PC-3 (cell line): ENCODE data around the gene ARHGAP22. TPM values are rescaled to one million over a fixed set of nuclear protein-coding genes. Genes with fewer than 3 reads are reported as not detected.

Experiments
- ATAC-seq: fragments of 200-7000 bp; cut with Tn5 transposase; 2 replicates; pipeline ENCODE4 v1.9.1; 2020; ENCODE audit warnings: mild to moderate bottlenecking, moderate library complexity
- BruUV-seq: library from RNA; stranded (reverse); fragments of 400-500 nt; replicated peaks from 2 replicates; lab custom pipeline; 2021; lab: Mats Ljungman, UMichigan
- CTCF ChIA-PET: fragments of 300-600 bp; sonication (Branson Sonifier 250); formaldehyde crosslinking; loops from one replicate; lab custom pipeline; 2022; ENCODE audit warnings: antibody characterized with exemption; lab: Charles Lee
- POLR2A ChIA-PET: fragments of 300-600 bp; sonication (Branson Sonifier 250); formaldehyde crosslinking; loops from one replicate; lab custom pipeline; 2022; ENCODE audit warnings: antibody characterized with exemption; ENCODE audit not compliant: unreplicated experiment; lab: Charles Lee
- DNase-seq: peaks from one replicate; pipeline ENCODE4 v3.0.0-alpha.2; 2015
- H2AFZ ChIP-seq: fragments of 300-600 bp; sonication (generic); 2 replicates; pipeline ENCODE4 v1.6.0; 2016; ENCODE audit warnings: antibody characterized with exemption, low read length
- H3F3A ChIP-seq: fragments of 300-600 bp; sonication (generic); one replicate; pipeline ENCODE4 v1.6.0; 2017; ENCODE audit warnings: antibody characterized with exemption, low read length, control low read depth, mild to moderate bottlenecking; ENCODE audit not compliant: unreplicated experiment
- H3K27ac ChIP-seq: fragments of 300-600 bp; sonication (generic); 2 replicates; pipeline ENCODE4 v1.5.1; 2016; ENCODE audit warnings: mild to moderate bottlenecking, low read length
- H3K27me3 ChIP-seq: fragments of 300-600 bp; sonication (generic); 2 replicates; pipeline ENCODE4 v1.6.1; 2016; ENCODE audit warnings: low read length, mixed read lengths
- H3K36me3 ChIP-seq: fragments of 300-600 bp; sonication (generic); 2 replicates; pipeline ENCODE4 v1.6.1; 2016; ENCODE audit warnings: low read depth, mixed run types, low read length, mixed read lengths
- H3K4me1 ChIP-seq: fragments of 300-600 bp; sonication (generic); 2 replicates; pipeline ENCODE4 v1.5.1; 2016; ENCODE audit warnings: low read length; ENCODE audit not compliant: insufficient read depth
- H3K4me2 ChIP-seq: fragments of 300-600 bp; sonication (generic); 2 replicates; pipeline ENCODE4 v1.6.0; 2016; ENCODE audit warnings: low read length
- H3K4me3 ChIP-seq: fragments of 300-600 bp; sonication (generic); 2 replicates; pipeline ENCODE4 v1.5.1; 2016; ENCODE audit warnings: mild to moderate bottlenecking, low read length, mixed read lengths
- H3K79me2 ChIP-seq: fragments of 300-600 bp; sonication (generic); 2 replicates; pipeline ENCODE4 v1.6.1; 2017; ENCODE audit warnings: low read length, mixed read lengths
- H3K9ac ChIP-seq: fragments of 300-600 bp; sonication (generic); 2 replicates; pipeline ENCODE4 v1.6.0; 2016; ENCODE audit warnings: mild to moderate bottlenecking, low read length
- H3K9me2 ChIP-seq: fragments of 300-600 bp; sonication (generic); replicated peaks from 2 replicates; pipeline ENCODE4 v1.6.1; 2016; ENCODE audit warnings: mixed run types, low read length, mixed read lengths
- H3K9me3 ChIP-seq: fragments of 300-600 bp; sonication (generic); 2 replicates; pipeline ENCODE4 v1.6.1; 2016; ENCODE audit warnings: low read length, mixed read lengths
- H4K20me1 ChIP-seq: fragments of 300-600 bp; sonication (generic); 2 replicates; pipeline ENCODE4 v1.6.1; 2016; ENCODE audit warnings: low read length, mixed read lengths
- CTCF ChIP-seq: fragments of 300-600 bp; sonication (generic); conservative IDR thresholded peaks from 2 replicates; pipeline ENCODE4 v1.5.1; 2017; ENCODE audit warnings: antibody characterized with exemption, low read depth, mild to moderate bottlenecking, low read length
- EZH2 ChIP-seq: fragments of 300-600 bp; sonication (generic); IDR thresholded peaks from one replicate; pipeline ENCODE4 v1.6.1; 2017; ENCODE audit warnings: antibody characterized with exemption, mild to moderate bottlenecking, low read length; ENCODE audit not compliant: unreplicated experiment
- EZH2phosphoT487 ChIP-seq: fragments of 300-600 bp; sonication (generic); IDR thresholded peaks from 2 replicates; pipeline ENCODE4 v1.6.1; 2018; ENCODE audit warnings: mild to moderate bottlenecking, antibody characterized with exemption, low read length, borderline replicate concordance
- intact Hi-C: fragments of 100-400 bp; cut with micrococcal nuclease; formaldehyde crosslinking; loops from 2 replicates; pipeline ENCODE4 v1.9.0; 2023
- total RNA-seq: library from RNA; depleted of rRNA; stranded (reverse); fragments of >200 nt; gene quantifications from 2 replicates; pipeline ENCODE4 v1.2.3, GENCODE V29; 2014

The ARHGAP22 gene
- total RNA-seq, 1 experiment from 2014 or later, result 12.2 TPM

GRCh38 chr10:48410503-48410902, 194.4 kb downstream of the ARHGAP22 start:
- ChIA-PET CTCF (no interaction called here), POLR2A (no interaction called here)
- H3K27me3 ChIP-seq, result no peaks in the 10 kb centered on the region
- intact Hi-C loops, result no loop called here
- TF ChIP-seq EZH2 (no peak), EZH2phosphoT487 (no peak), CTCF (no peak)
- H3K9me2 ChIP-seq, result no peaks in the 10 kb centered on the region
- H4K20me1 ChIP-seq, result no peaks in the 10 kb centered on the region
- no peak overlapping the region for H3K9ac ChIP-seq
- no peaks in the 10 kb centered on the region for H3K79me2 ChIP-seq
- peaks cover 3% of the 10 kb centered on the region; the same call in 1 of the 2 replicates for H3K9me3 ChIP-seq
- peaks cover 13% of the 10 kb centered on the region for H3K36me3 ChIP-seq
- no peak overlapping the region for H3K27ac ChIP-seq
- DNase-seq, result no peak
- no peak overlapping the region for H3K4me3 ChIP-seq
- BruUV-seq, result no TSS peak
- no peak overlapping the region for H2AFZ ChIP-seq
- H3F3A ChIP-seq, result no peaks in the 10 kb centered on the region
- H3K4me2 ChIP-seq, result no peak overlapping the region
- peaks cover 13% of the 10 kb centered on the region for H3K4me1 ChIP-seq
- no peak for ATAC-seq

DNA sequence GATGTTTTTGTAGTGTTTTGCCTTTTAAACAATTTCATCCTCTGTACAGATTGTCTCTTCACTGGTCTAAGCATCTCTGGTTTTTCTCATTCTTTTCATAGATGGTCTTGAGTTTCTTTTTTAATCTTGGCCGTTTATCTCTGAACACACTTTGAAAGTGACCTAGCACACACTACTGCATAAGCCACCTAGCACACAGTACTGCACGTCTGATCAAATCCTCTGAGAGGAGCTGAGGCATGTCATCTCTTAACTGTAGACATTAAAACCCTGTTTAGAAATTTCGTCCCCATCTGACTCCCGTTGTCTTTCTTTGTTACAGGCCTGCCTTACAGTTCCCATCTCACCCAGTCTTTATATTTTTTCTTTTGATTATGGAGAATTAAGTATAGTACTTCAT, 198.2 kb downstream of the ARHGAP22 start:
- ChIA-PET CTCF (no interaction called here), POLR2A (no interaction called here)
- H3F3A ChIP-seq, result no peaks in the 10 kb centered on the region
- no peak overlapping the region for H3K4me3 ChIP-seq
- no peaks in the 10 kb centered on the region for H3K27me3 ChIP-seq
- H3K79me2 ChIP-seq, result no peaks in the 10 kb centered on the region
- H3K27ac ChIP-seq, result no peak overlapping the region
- H3K9me3 ChIP-seq, result no peaks in the 10 kb centered on the region
- no peak for DNase-seq
- peaks cover 5% of the 10 kb centered on the region; the same call in 1 of the 2 replicates for H3K36me3 ChIP-seq
- no peak overlapping the region for H3K4me2 ChIP-seq
- H3K4me1 ChIP-seq, result peaks cover 8% of the 10 kb centered on the region
- H3K9me2 ChIP-seq, result no peaks in the 10 kb centered on the region
- H3K9ac ChIP-seq, result no peak overlapping the region
- no TSS peak for BruUV-seq
- H4K20me1 ChIP-seq, result no peaks in the 10 kb centered on the region
- H2AFZ ChIP-seq, result no peak overlapping the region
- intact Hi-C loops, result loop anchor here (5.0 kb wide), 1 partner anchor 39 kb away; no protein-coding TSS in a partner anchor
- no peak for TF ChIP-seq EZH2phosphoT487
- no peak for TF ChIP-seq CTCF
- no peak for TF ChIP-seq EZH2
- ATAC-seq, result no peak

- Histone ChIP-seq H3K4me3 (no peak overlapping the region), H3K9me2 (no peaks in the 10 kb centered on the region), H3F3A (no peaks in the 10 kb centered on the region), H3K27ac (no peak overlapping the region), H3K4me2 (no peak overlapping the region), H3K9ac (no peak overlapping the region), H3K4me1 (peaks cover 8% of the 10 kb centered on the region), H3K27me3 (no peaks in the 10 kb centered on the region), H4K20me1 (no peaks in the 10 kb centered on the region), H2AFZ (no peak overlapping the region), H3K79me2 (no peaks in the 10 kb centered on the region), H3K36me3 (peaks cover 5% of the 10 kb centered on the region; the same call in 1 of the 2 replicates), H3K9me3 (no peaks in the 10 kb centered on the region)
- no TSS peak for BruUV-seq
- intact Hi-C loops, result loop anchor here (5.0 kb wide), 1 partner anchor 39 kb away; no protein-coding TSS in a partner anchor
- CTCF ChIA-PET, result no interaction called here
- POLR2A ChIA-PET, result no interaction called here
- DNase-seq, result peak; percentile 65
- no peak for TF ChIP-seq EZH2
- no peak for TF ChIP-seq EZH2phosphoT487
- 0 out of 2 replicates have a peak, but pooled peaks have one; percentile 24 for TF ChIP-seq CTCF
- ATAC-seq, result peak; percentile 91
Measured at GRCh38 chr10:48406204-48406603, 198.7 kb downstream of the ARHGAP22 start.
